ENCODE data around the gene WDR76.
"Not testable (repeated sequence)": the region's sequence is repeated elsewhere in the genome, so short reads cannot be mapped to it uniquely, and the experiment has no call there.

The WDR76 gene

DNA sequence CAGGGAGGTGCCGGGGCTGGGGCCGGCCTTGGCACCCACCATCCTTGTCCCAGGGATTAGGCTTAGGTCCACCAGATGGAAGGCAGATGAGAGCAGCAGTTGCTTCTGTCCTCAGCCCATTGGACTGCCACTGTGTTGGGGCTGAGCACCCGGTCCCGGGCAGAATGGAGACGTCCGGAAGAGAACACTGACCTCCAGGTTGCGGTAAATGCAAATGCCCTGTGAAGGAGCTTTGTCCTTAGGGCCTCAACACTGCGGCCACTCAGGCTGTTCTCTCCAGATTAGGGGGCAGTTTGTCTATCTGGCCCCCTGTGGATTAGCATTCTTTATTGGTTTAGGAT is 26.9 kb upstream of the WDR76 start, which contains the start of gene SERINC4:
TSS of gene SERINC4 (minus strand) at position 276 of the 341 bp plus-strand sequence. CDS start at position 42, 234 bp downstream.
- Histone ChIP-seq H3K4me3 (peak within 1 kb of the TSS; percentile 75), H3K4me1 (peaks cover 6% of the 10 kb centered on the region), H3K9me3 (no peaks in the 10 kb centered on the region), H3K36me3 (replicated peaks) (peaks cover 61% of the 10 kb centered on the region), H3K27me3 (ENCODE audit: low read depth) (no peaks in the 10 kb centered on the region)
- no peak for DNase-seq (ENCODE audit: low spot score in 2 of 2)
- in situ Hi-C loops (cut with MboI; ENCODE audit: low sequenced_read_pairs) = no loop called here

DNA sequence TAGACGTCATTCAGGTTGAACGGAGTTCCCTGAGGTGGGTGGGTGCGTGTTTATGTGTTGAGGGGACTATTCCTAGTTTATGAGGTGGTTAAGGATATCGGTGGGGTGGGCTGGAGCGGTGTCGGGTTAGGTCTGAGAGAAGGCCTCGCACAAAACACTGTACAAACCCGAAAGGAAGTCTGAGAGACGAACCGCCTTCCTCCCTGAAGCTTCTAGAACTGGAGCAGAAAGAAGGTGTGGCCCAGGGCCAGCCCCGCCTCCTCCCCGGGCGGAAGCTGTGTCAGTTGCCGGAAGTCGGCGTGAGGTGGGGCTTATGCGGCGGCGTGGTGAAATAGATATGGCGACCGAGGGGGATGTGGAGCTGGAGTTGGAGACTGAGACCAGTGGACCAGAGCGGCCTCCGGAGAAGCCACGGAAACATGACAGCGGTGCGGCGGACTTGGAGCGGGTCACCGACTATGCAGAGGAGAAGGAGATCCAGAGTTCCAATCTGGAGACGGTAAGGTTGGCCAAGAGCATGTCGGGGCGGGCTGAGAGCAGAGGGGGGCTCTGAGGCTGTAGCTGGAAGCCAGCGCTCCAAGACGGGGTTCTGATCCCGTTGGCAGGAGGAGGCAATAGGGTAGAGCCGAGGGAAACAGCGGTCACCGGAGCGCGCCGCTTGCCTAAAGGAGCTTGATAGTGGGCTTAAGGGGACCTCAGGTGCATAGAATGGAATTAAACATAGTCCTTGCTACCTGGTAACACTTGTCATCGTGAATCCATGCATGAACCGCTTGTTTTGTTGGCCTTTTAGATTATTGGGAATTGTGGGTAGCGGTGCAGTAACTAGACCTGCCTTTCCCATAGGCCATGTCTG is 26.3 kb upstream of the WDR76 start, which contains the start of gene HYPK:
TSS of gene HYPK (plus strand) at position 314 of the 856 bp plus-strand sequence. CDS start at position 338, 24 bp downstream.
- Histone ChIP-seq H3K4me3 (peak within 1 kb of the TSS; percentile 75), H3K36me3 (replicated peaks) (peaks cover 61% of the 10 kb centered on the region), H3K9me3 (no peaks in the 10 kb centered on the region), H3K27me3 (ENCODE audit: low read depth) (no peaks in the 10 kb centered on the region), H3K4me1 (peaks cover 6% of the 10 kb centered on the region)
- in situ Hi-C loops (cut with MboI; ENCODE audit: low sequenced_read_pairs) = no loop called here
- peak; percentile 72 to 94 for DNase-seq (ENCODE audit: low spot score in 2 of 2)

DNA sequence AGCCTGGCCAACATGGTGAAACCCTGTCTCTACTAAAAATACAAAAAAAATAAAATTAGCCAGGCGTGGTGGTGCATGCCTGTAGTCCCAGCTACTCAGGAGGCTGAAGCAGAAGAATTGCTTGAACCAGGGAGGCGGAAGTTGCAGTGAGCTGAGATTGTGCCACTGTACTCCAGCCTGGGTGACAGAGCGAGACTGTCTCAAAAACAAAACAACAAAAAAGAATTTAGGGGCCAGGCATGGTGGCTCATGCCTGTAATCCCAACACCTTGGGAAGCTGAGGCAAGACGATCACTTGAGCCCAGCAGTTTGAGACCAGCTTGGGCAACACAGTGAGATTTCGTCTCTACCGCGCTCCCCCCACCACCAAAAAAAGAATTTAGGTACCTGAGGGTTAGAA is 24.1 kb upstream of the WDR76 start:
- DNase-seq (ENCODE audit: low spot score in 2 of 2); in situ Hi-C loops (cut with MboI; ENCODE audit: low sequenced_read_pairs); H3K4me3 ChIP-seq; H3K4me1 ChIP-seq; H3K27me3 ChIP-seq (ENCODE audit: low read depth); H3K9me3 ChIP-seq: not testable (repeated sequence)
- peaks cover 64% of the 10 kb centered on the region for H3K36me3 ChIP-seq (replicated peaks)

DNA sequence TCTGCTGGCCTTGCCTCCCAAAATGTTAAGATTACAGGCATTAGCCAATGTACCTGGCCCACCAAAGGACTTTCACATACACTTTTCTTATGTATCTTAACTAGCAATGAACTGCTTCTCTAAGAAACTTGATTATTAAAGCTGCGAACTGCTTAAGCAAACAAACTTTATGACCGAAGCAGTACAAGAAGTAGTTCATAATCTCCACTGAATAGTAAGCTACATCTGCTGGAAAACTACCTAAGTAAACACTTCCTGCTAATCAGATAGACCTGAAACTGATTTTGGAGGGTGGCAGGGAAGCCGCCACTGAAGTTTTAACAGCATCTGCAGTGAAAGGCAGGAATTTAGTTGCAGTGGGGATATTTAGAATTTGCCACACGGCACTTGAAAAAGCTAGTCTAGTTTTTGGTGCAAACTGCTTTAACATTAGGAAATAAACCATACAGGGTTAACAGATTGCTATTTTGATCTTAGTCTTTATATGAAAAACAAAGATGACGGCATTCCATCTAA is 18.3 kb upstream of the WDR76 start:
- Histone ChIP-seq H3K4me1 (no peaks in the 10 kb centered on the region), H3K4me3 (no peak overlapping the region), H3K27me3 (ENCODE audit: low read depth) (no peaks in the 10 kb centered on the region), H3K9me3 (no peaks in the 10 kb centered on the region), H3K36me3 (replicated peaks) (peaks cover 83% of the 10 kb centered on the region)
- DNase-seq (ENCODE audit: low spot score in 2 of 2) = no peak
- in situ Hi-C loops (cut with MboI; ENCODE audit: low sequenced_read_pairs) = no loop called here

DNA sequence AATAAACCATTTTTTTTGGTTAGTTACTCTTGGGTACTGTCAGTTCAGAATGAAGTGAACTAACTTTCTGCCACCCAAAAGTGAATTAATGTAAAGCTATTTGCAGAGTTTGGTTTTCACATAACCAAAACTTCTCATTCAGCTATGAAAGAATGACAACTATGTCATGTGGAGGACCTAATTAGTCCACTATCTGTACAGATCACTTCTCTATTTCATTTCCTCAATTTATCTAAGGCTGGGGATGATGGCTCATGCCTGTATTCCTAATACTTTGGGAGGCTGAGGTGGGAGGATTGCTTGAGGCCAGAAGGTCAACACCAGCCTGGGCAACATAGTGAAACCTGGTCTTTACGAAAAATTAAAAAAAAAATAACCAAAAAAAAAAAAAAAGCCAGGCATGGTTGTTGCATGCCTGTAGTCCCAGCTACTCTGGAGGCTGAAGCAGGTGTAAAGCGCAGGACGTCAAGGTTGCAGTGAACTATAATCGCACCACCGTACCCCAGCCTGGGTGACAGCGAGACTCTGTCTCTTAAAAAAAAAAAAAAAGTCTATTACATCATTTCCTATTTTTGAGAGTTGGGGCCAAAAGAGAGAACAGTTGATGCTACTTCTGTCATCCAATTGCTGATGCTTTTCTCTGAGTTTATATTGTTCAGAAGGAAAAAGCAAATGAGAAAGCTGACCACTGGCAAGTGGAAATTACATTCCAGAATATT is 17.7 kb upstream of the WDR76 start:
- Histone ChIP-seq H3K4me3 (no peak overlapping the region), H3K36me3 (replicated peaks) (peaks cover 88% of the 10 kb centered on the region), H3K9me3 (no peaks in the 10 kb centered on the region), H3K27me3 (ENCODE audit: low read depth) (no peaks in the 10 kb centered on the region), H3K4me1 (no peaks in the 10 kb centered on the region)
- no peak for DNase-seq (ENCODE audit: low spot score in 2 of 2)
- in situ Hi-C loops (cut with MboI; ENCODE audit: low sequenced_read_pairs) = no loop called here

DNA sequence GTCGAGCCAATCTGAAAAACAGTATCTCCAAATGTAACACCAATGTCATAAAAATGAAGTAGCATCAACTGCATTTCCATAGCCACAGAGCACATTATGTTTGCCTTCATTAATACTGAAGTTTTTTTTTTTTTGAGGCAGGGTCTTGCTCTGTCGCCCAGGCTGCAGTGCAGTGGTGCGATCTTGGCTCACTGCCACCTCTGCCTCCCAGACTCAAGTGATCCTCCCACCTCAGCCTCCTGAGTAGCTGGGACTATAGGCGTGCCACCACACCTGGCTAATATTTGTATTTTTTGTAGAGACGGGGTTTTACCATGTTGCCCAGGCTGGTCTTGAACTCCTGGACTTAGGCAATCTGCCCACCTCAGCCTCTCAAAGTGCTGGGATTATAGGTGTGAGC is 11.7 kb upstream of the WDR76 start:
- DNase-seq (ENCODE audit: low spot score in 2 of 2); H3K4me1 ChIP-seq; H3K27me3 ChIP-seq (ENCODE audit: low read depth); H3K9me3 ChIP-seq; H3K4me3 ChIP-seq; in situ Hi-C loops (cut with MboI; ENCODE audit: low sequenced_read_pairs): not testable (repeated sequence)
- H3K36me3 ChIP-seq (replicated peaks) = peaks cover 70% of the 10 kb centered on the region

DNA sequence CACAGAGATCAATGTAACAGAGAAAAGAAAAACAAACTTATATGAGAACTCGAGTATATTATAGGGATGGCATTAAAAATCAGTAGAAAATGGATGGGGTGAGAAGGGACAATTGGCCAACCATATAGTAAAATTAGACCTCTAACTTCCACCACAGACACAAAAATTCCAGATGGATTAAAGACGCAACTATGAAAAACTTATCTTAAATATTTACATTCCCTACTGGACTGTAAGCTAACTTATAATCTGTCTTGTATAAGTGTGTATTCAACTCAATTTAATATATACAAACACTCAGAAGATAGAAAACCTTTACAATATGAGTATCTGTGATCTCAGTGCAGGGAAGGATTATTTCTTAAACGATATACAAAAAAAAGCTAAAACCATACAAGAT is 5.3 kb upstream of the WDR76 start:
- in situ Hi-C loops (cut with MboI; ENCODE audit: low sequenced_read_pairs) = no loop called here
- no peak for DNase-seq (ENCODE audit: low spot score in 2 of 2)
- Histone ChIP-seq H3K4me3 (no peak overlapping the region), H3K4me1 (peaks cover 9% of the 10 kb centered on the region), H3K27me3 (ENCODE audit: low read depth) (no peaks in the 10 kb centered on the region), H3K9me3 (peaks cover 3% of the 10 kb centered on the region; the same call in 1 of the 2 replicates), H3K36me3 (replicated peaks) (peaks cover 17% of the 10 kb centered on the region)

DNA sequence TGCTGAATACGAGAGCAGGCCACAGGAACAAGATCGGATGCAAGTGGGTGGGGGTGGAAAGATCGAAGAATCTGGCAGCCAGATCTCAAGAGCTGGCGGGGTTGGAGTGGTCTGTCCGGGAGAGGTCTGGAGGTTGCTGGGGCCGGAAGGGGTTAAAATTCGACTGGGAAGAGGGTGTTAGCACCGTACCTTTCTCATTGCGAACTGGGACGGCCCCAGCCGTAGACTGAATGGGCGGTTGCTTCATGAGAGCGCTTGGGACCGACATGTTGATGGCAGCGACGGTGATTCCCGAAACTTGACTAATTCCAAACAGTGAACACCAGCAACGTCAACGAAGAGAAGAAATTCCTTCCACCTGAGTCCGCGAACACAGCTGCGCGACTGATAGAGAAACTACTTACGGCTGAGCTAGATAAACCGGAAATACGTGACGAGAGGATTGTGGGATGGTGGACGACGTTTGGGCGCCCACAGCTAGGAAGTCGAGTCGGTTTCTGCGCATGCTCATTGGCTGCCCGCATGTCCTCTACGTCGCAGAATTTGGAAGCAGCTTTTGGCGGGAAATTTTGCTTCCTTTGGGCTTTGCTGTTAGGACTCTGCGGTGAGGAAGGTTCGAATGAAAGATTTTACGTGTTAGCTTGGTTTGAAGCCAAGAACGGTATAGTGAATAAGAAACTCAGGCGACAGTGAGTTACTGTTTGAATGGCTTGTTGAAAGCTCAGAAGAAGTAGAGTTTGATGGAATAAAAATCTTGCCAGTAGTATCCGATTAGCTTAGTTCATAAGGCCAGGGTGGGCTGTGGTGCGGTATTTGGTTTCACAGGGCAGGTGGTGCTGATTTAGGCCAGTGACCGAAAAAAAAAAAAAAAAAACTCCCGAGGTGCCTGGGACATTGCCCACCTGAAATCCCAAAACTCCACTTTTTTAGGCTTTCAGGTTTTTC is 2.2 kb upstream of the WDR76 start, which contains the start of gene MFAP1:
TSS of gene MFAP1 (minus strand) at position 389 of the 945 bp plus-strand sequence. CDS start at position 268, 121 bp downstream.
- peak within 1 kb of the TSS; percentile 74 for H3K4me3 ChIP-seq
- in situ Hi-C loops (cut with MboI; ENCODE audit: low sequenced_read_pairs) = no loop called here
- H3K36me3 ChIP-seq (replicated peaks) = peaks cover 15% of the 10 kb centered on the region
- DNase-seq (ENCODE audit: low spot score in 2 of 2) = peak; percentile 94
- peaks cover 3% of the 10 kb centered on the region; the same call in 1 of the 2 replicates for H3K9me3 ChIP-seq
- no peaks in the 10 kb centered on the region for H3K27me3 ChIP-seq (ENCODE audit: low read depth)
- H3K4me1 ChIP-seq = peaks cover 24% of the 10 kb centered on the region

DNA sequence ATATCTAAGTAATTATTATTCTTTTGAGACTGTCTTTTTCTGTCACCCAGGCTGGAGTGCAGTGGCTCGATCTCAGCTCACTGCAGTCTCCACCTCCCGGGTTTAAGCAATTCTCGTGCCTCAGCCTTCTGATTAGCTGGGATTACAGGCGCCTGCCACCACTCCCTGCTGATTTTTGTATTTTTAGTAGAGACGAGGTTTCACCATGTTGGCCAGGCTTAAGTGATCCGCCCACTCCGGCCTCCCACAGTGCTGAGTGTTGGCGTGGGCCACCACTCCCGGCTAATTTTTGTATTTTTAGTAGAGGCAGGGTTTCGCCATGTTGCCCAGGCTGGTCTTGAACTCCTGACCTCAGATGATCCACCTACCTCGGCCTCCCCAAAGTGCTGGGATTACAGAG is 1.5 kb upstream of the WDR76 start:
- DNase-seq (ENCODE audit: low spot score in 2 of 2); H3K27me3 ChIP-seq (ENCODE audit: low read depth); H3K4me3 ChIP-seq; in situ Hi-C loops (cut with MboI; ENCODE audit: low sequenced_read_pairs); H3K9me3 ChIP-seq: not testable (repeated sequence)
- H3K4me1 ChIP-seq = peaks cover 32% of the 10 kb centered on the region
- H3K36me3 ChIP-seq (replicated peaks) = peaks cover 17% of the 10 kb centered on the region

DNA sequence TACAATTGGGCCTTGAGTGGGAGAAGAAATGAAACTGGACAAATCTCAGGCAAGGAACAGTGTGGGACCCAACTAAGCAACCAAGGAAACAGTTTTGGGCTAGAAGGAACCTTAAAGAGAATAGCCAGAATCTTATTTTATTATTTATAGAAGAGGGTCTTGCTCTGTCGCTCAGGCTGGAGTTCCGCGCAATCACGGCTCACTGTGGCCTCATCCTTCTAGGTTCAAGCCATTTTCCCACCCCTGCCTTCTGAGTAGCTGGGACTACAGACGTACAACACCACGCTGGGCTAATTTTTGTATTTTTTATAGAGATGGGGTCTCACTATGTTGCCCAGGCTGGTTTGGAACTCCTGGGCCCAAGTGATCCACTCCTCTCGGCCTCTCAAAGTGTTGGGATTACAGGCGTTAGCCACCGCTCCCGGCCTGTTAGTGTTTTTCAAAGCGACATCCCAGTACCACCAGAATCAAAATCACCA is 734 bp upstream of the WDR76 start:
- in situ Hi-C loops (cut with MboI; ENCODE audit: low sequenced_read_pairs) = no loop called here
- Histone ChIP-seq H3K4me3 (no peak overlapping the region; the same call in 1 of the 2 replicates), H3K36me3 (replicated peaks) (peaks cover 13% of the 10 kb centered on the region), H3K27me3 (ENCODE audit: low read depth) (no peaks in the 10 kb centered on the region), H3K9me3 (peaks cover 3% of the 10 kb centered on the region; the same call in 1 of the 2 replicates), H3K4me1 (peaks cover 38% of the 10 kb centered on the region)
- no peak for DNase-seq (ENCODE audit: low spot score in 2 of 2)

DNA sequence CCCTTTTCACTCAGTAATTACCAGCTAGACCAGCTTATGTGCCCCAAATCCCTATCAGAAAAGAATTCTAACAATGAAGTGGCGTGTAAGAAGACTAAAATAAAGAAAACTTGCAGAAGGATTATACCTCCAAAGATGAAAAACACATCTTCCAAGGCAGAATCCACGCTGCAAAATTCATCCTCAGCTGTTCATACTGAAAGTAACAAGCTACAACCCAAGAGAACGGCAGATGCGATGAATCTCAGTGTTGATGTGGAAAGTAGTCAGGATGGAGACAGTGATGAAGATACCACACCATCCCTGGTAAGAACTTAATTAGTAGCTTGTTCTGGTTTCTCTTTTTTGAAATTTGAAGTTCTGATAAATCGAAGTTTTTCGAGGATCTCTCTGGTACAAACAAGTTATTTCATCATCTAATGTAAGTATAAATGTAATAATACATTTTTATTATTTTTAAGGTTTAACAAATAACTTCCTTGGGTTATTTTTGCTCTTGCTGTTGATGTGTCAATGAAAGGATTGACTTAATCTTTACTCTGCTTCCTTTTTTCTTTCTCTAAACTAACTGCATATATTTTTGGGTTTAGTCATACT is 1.4 kb downstream of the WDR76 start:
- peak in 1 of 2 experiments; percentile 25 for DNase-seq (ENCODE audit: low spot score in 2 of 2)
- Histone ChIP-seq H3K9me3 (peaks cover 3% of the 10 kb centered on the region; the same call in 1 of the 2 replicates), H3K4me1 (peaks cover 49% of the 10 kb centered on the region), H3K36me3 (replicated peaks) (peaks cover 16% of the 10 kb centered on the region), H3K27me3 (ENCODE audit: low read depth) (no peaks in the 10 kb centered on the region), H3K4me3 (peak overlapping the region; percentile 52)
- in situ Hi-C loops (cut with MboI; ENCODE audit: low sequenced_read_pairs) = no loop called here

DNA sequence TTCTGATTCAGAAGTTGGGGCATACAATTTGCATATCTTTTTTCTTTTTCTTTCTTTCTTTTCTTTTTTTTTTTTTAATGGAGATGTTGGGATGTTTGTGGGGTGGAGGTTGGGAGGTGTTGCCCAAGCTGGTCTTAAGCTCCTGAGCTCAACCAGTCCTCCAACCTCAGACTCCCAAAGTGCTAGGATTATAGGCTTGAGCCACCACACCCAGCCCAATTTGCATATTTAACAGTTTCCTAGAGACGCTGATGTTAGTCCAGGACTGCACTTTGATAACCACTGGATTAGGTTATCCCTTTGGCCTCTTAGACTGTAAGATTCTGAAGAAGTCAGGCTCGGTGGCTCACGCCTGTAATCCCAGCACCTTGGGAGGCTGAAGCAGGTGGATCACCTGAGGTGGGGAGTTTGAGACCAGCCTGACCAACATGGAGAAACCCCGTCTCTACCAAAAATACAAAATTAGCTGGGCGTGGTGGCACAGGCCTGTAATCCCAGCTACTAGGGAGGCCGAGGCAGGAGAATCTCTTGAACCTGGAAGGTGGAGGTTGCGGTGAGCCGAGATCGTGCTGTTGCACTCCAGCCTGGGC is 3.2 kb downstream of the WDR76 start:
- in situ Hi-C loops (cut with MboI; ENCODE audit: low sequenced_read_pairs); H3K27me3 ChIP-seq (ENCODE audit: low read depth); H3K4me3 ChIP-seq; H3K9me3 ChIP-seq: not testable (repeated sequence)
- DNase-seq (ENCODE audit: low spot score in 2 of 2) = peak in 1 of 2 experiments; percentile 45
- Histone ChIP-seq H3K4me1 (peaks cover 42% of the 10 kb centered on the region), H3K36me3 (replicated peaks) (peaks cover 25% of the 10 kb centered on the region)
